GM23338 (cell line): ENCODE results near the gene RNF157. TPM values are rescaled to one million over a fixed set of nuclear protein-coding genes. Genes with fewer than 3 reads are reported as not detected.

Experiments
- ATAC-seq: fragments of 200-7000 bp; cut with Tn5 transposase; 3 replicates; pipeline ENCODE4 v1.9.1; 2020
- DNase-seq: peaks from one replicate; pipeline ENCODE4 v3.0.0-alpha.2; 2015; ENCODE audit warnings: low spot score
- H2AFZ ChIP-seq: fragments of 200-600 bp; sonication (generic); 2 replicates; pipeline ENCODE4 v1.8.0; 2016; ENCODE audit warnings: antibody characterized with exemption, mild to moderate bottlenecking, moderate library complexity
- H3F3A ChIP-seq: fragments of 200-600 bp; sonication (generic); replicated peaks from 2 replicates; pipeline ENCODE4 v1.8.0; 2017; ENCODE audit warnings: antibody characterized with exemption, mixed run types, low read depth
- H3K27ac ChIP-seq: fragments of 200-600 bp; sonication (generic); 2 replicates; pipeline ENCODE4 v1.6.1; 2016; ENCODE audit warnings: low read depth
- H3K27me3 ChIP-seq: fragments of 200-600 bp; sonication (generic); 2 replicates; pipeline ENCODE4 v1.8.0; 2016; ENCODE audit warnings: mild to moderate bottlenecking, mixed run types, moderate library complexity; ENCODE audit not compliant: insufficient read depth
- H3K36me3 ChIP-seq: fragments of 200-600 bp; sonication (generic); 2 replicates; pipeline ENCODE4 v1.8.0; 2016; ENCODE audit warnings: mild to moderate bottlenecking; ENCODE audit not compliant: insufficient read depth
- H3K4me1 ChIP-seq: fragments of 200-600 bp; sonication (generic); 2 replicates; pipeline ENCODE4 v1.8.0; 2016; ENCODE audit warnings: mild to moderate bottlenecking, moderate library complexity; ENCODE audit not compliant: insufficient read depth
- H3K4me2 ChIP-seq: fragments of 200-600 bp; sonication (generic); 2 replicates; pipeline ENCODE4 v1.7.1; 2017; ENCODE audit warnings: mixed run types
- H3K4me3 ChIP-seq: fragments of 200-600 bp; sonication (generic); 2 replicates; pipeline ENCODE4 v1.6.1; 2016; ENCODE audit warnings: mixed run types
- H3K79me2 ChIP-seq: fragments of 200-600 bp; sonication (generic); replicated peaks from 2 replicates; pipeline ENCODE4 v1.8.0; 2017; ENCODE audit warnings: mild to moderate bottlenecking; ENCODE audit not compliant: insufficient read depth
- H3K9me2 ChIP-seq: fragments of 200-600 bp; sonication (generic); 2 replicates; pipeline ENCODE4 v1.8.0; 2017; ENCODE audit not compliant: insufficient read depth
- H4K20me1 ChIP-seq: fragments of 200-600 bp; sonication (generic); replicated peaks from 2 replicates; pipeline ENCODE4 v1.8.0; 2017; ENCODE audit warnings: mild to moderate bottlenecking; ENCODE audit not compliant: insufficient read depth
- H3K27ac Mint-ChIP-seq: 2 replicates; pipeline ENCODE4 v1.8.0; 2020; ENCODE audit warnings: inconsistent platforms, mild to moderate bottlenecking, moderate library complexity, mixed read lengths
- H3K27me3 Mint-ChIP-seq: 3 replicates; pipeline ENCODE4 v1.8.0; 2022; ENCODE audit warnings: low read depth, mild to moderate bottlenecking, moderate library complexity, mixed read lengths, inconsistent platforms; ENCODE audit not compliant: insufficient read depth, poor library complexity
- H3K36me3 Mint-ChIP-seq: 3 replicates; pipeline ENCODE4 v1.8.0; 2021; ENCODE audit warnings: low read depth, mild to moderate bottlenecking, inconsistent platforms, moderate library complexity, mixed read lengths
- H3K4me1 Mint-ChIP-seq: 3 replicates; pipeline ENCODE4 v1.8.0; 2020; ENCODE audit warnings: mild to moderate bottlenecking, inconsistent platforms, mixed read lengths
- H3K4me3 Mint-ChIP-seq: 3 replicates; pipeline ENCODE4 v1.8.0; 2021; ENCODE audit warnings: moderate library complexity, mild to moderate bottlenecking, inconsistent platforms, mixed read lengths
- H3K9me3 Mint-ChIP-seq: 3 replicates; pipeline ENCODE4 v1.8.0; 2020; ENCODE audit warnings: moderate library complexity, mild to moderate bottlenecking, inconsistent platforms, mixed read lengths
- CREB1 ChIP-seq: fragments of 250-450 bp; sonication (Bioruptor Pico); IDR thresholded peaks from 2 replicates; pipeline ENCODE4 v1.5.0; 2020; ENCODE audit warnings: low read depth, mild to moderate bottlenecking, moderate library complexity
- CTCF ChIP-seq, 2 experiments: fragments of 200-600 bp in 1 of 2; sonication (generic) in 1 of 2; conservative IDR thresholded peaks; 2 replicates each; pipeline versions ENCODE4 v1.5.1 to v1.6.1; 2016 to 2017; ENCODE audit warnings: antibody characterized with exemption in 2 of 2, low read depth in 2 of 2, mild to moderate bottlenecking in 2 of 2, moderate library complexity in 1 of 2
- EZH2 ChIP-seq: fragments of 200-600 bp; sonication (generic); IDR thresholded peaks from one replicate; pipeline ENCODE4 v1.8.0; 2017; ENCODE audit warnings: antibody characterized with exemption, mild to moderate bottlenecking, low read depth; ENCODE audit not compliant: unreplicated experiment
- EZH2phosphoT487 ChIP-seq: fragments of 200-600 bp; sonication (generic); IDR thresholded peaks from one replicate; pipeline ENCODE4 v1.8.1; 2018; ENCODE audit warnings: antibody characterized with exemption; ENCODE audit not compliant: unreplicated experiment
- JUNB ChIP-seq: IDR thresholded peaks from one replicate; pipeline ENCODE4 v1.6.1; 2016; ENCODE audit warnings: antibody characterized with exemption; ENCODE audit not compliant: unreplicated experiment
- POLR2AphosphoS5 ChIP-seq: IDR thresholded peaks from 2 replicates; pipeline ENCODE4 v1.6.1; 2016; ENCODE audit warnings: antibody characterized with exemption, low read depth
- REST ChIP-seq: IDR thresholded peaks from one replicate; pipeline ENCODE4 v1.6.1; 2018; ENCODE audit warnings: antibody characterized with exemption; ENCODE audit not compliant: unreplicated experiment
- STAT1 ChIP-seq: IDR thresholded peaks from one replicate; pipeline ENCODE4 v1.6.1; 2016; ENCODE audit warnings: antibody characterized with exemption; ENCODE audit not compliant: unreplicated experiment
- ZNF114 ChIP-seq: fragments of 250-450 bp; sonication (Bioruptor Pico); IDR thresholded peaks from 2 replicates; pipeline ENCODE4 v1.5.0; 2020; ENCODE audit warnings: mild to moderate bottlenecking, moderate library complexity
- ZNF331 ChIP-seq: fragments of 250-450 bp; sonication (Bioruptor Pico); IDR thresholded peaks from 2 replicates; pipeline ENCODE4 v1.5.0; 2020; ENCODE audit warnings: low read depth, mild to moderate bottlenecking, moderate library complexity
- polyA plus RNA-seq: library from polyadenylated mRNA; unstranded; fragments of >200 nt; fragmentation: Nextera tagmentation; extraction: Ambion mirVana; gene quantifications from 2 replicates; pipeline ENCODE4 v1.2.1, GENCODE V29; 2016
- total RNA-seq: library from RNA; depleted of rRNA; stranded (reverse); fragments of >200 nt; shearing (Covaris generic); gene quantifications from 2 replicates; pipeline ENCODE4 v1.2.3, GENCODE V29; 2014
- TF ChIP-seq, protein P1 (sequence below): IDR thresholded peaks from 2 replicates; pipeline ENCODE4 v1.6.1; 2016; ENCODE audit warnings: antibody characterized with exemption

The RNF157 gene
- total and polyA plus RNA-seq, 2 experiments from 2014 or later, result 7.8 to 11.7 TPM

DNA sequence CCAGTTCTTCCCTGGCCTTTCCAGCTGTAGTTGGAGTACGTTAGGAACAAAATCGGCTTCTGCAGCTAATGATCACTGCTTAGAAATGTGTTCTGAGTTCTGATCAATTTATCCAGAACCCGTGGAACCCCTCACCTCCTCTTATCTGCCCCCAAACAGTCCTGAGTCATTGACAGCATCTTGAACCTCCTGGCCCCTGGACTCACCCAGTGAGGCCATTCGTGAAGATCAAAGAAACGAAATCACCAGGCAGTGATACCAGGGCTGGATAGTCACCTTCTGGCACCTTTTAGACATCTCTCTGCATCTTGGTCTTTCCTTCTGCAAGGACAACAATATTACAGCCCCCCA, 119.7 kb downstream of the RNF157 start:
- H3K27ac Mint-ChIP-seq, result peak overlapping the region; percentile 37; the same call in 1 of the 2 replicates
- peak overlapping the region; percentile 33 for H3K4me3 Mint-ChIP-seq
- H3K27me3 ChIP-seq, result 0 out of 2 replicates have a peak, but pooled peaks cover 4% of the 10 kb centered on the region
- no peak overlapping the region for H3K4me3 ChIP-seq
- TF ChIP-seq POLR2AphosphoS5 (no peak), STAT1 (no peak), JUNB (no peak), EZH2 (no peak), ZNF331 (no peak), CTCF (conservative IDR thresholded peaks at IDR 0.05; ENCODE audit: low read depth in 2 of 2) (no peak), ZNF114 (CRISPR knock-in tag) (no peak)
- H4K20me1 ChIP-seq, result no peaks in the 10 kb centered on the region
- DNase-seq (no peak), ATAC-seq (no peak)
- H3F3A ChIP-seq, result peaks cover 14% of the 10 kb centered on the region
- no peaks in the 10 kb centered on the region; the same call in 2 of the 3 replicates for H3K9me3 Mint-ChIP-seq
- no peaks in the 10 kb centered on the region for H3K79me2 ChIP-seq
- peaks cover 29% of the 10 kb centered on the region; the same call in 1 of the 2 replicates for H3K4me1 ChIP-seq
- peak overlapping the region; percentile 81; the same call in 1 of the 2 replicates for H2AFZ ChIP-seq
- no peaks in the 10 kb centered on the region for H3K36me3 Mint-ChIP-seq
- H3K27ac ChIP-seq, result no peak overlapping the region
- peak overlapping the region; percentile 68 for H3K4me2 ChIP-seq
- H3K27me3 Mint-ChIP-seq, result peaks cover 24% of the 10 kb centered on the region
- H3K36me3 ChIP-seq, result no peaks in the 10 kb centered on the region
- no peaks in the 10 kb centered on the region for H3K9me2 ChIP-seq
- H3K4me1 Mint-ChIP-seq, result peaks cover 25% of the 10 kb centered on the region

GRCh38 chr17:76119409-76120371, 120.6 kb downstream of the RNF157 start:
- H3K4me2 ChIP-seq, result peak overlapping the region; percentile 68; the same call in 1 of the 2 replicates
- H3K36me3 ChIP-seq, result no peaks in the 10 kb centered on the region
- TF ChIP-seq EZH2phosphoT487 (no peak), CTCF (conservative IDR thresholded peaks at IDR 0.05; ENCODE audit: low read depth in 2 of 2) (no peak), REST (no peak), CREB1 (CRISPR knock-in tag) (no peak), JUNB (no peak)
- TF ChIP-seq, protein P1, sequence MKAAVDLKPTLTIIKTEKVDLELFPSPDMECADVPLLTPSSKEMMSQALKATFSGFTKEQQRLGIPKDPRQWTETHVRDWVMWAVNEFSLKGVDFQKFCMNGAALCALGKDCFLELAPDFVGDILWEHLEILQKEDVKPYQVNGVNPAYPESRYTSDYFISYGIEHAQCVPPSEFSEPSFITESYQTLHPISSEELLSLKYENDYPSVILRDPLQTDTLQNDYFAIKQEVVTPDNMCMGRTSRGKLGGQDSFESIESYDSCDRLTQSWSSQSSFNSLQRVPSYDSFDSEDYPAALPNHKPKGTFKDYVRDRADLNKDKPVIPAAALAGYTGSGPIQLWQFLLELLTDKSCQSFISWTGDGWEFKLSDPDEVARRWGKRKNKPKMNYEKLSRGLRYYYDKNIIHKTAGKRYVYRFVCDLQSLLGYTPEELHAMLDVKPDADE, result no peak
- H4K20me1 ChIP-seq, result no peaks in the 10 kb centered on the region
- H3K27me3 ChIP-seq, result 0 out of 2 replicates have a peak, but pooled peaks cover 4% of the 10 kb centered on the region
- H3K79me2 ChIP-seq, result no peaks in the 10 kb centered on the region
- DNase-seq (no peak), ATAC-seq (no peak)
- no peak overlapping the region for H3K27ac ChIP-seq
- Mint-ChIP-seq H3K36me3 (no peaks in the 10 kb centered on the region), H3K9me3 (no peaks in the 10 kb centered on the region; the same call in 2 of the 3 replicates), H3K27me3 (peaks cover 19% of the 10 kb centered on the region), H3K4me1 (peaks cover 21% of the 10 kb centered on the region), H3K27ac (no peak overlapping the region; the same call in 1 of the 2 replicates), H3K4me3 (no peak overlapping the region; the same call in 2 of the 3 replicates)
- H2AFZ ChIP-seq, result peak overlapping the region; percentile 81
- H3K4me3 ChIP-seq, result no peak overlapping the region
- H3F3A ChIP-seq, result peaks cover 11% of the 10 kb centered on the region
- H3K4me1 ChIP-seq, result peaks cover 29% of the 10 kb centered on the region; the same call in 1 of the 2 replicates
- no peaks in the 10 kb centered on the region for H3K9me2 ChIP-seq
